B cell (primary cell): ENCODE data around the gene BTNL9. TPM values are rescaled to one million over a fixed set of nuclear protein-coding genes. Genes with fewer than 3 reads are reported as not detected.

Experiments used
- ATAC-seq: fragments of 200-7000 bp; cut with Tn5 transposase; one replicate; pipeline ENCODE4 v1.10.0; 2021; ENCODE audit warnings: low read depth, mild to moderate bottlenecking, moderate number of reproducible peaks, moderate library complexity
- CTCF ChIA-PET: fragments of 350-600 bp; sonication (Branson Sonifier 250); formaldehyde crosslinking; loops from one replicate; lab custom pipeline; 2021; ENCODE audit warnings: antibody characterized with exemption, inconsistent platforms; lab: Charles Lee
- POLR2A ChIA-PET: fragments of 350-600 bp; sonication (Branson Sonifier 250); formaldehyde crosslinking; loops from one replicate; lab custom pipeline; 2021; ENCODE audit warnings: antibody characterized with exemption; lab: Charles Lee
- DNase-seq: peaks from one replicate; pipeline ENCODE4 v3.0.0; 2013
- H2AFZ ChIP-seq: 2 replicates; pipeline ENCODE4 v1.6.1; 2012; ENCODE audit warnings: mild to moderate bottlenecking, low read depth, low read length; ENCODE audit not compliant: insufficient read depth, poor library complexity, severe bottlenecking
- H3K27ac ChIP-seq, 2 donors: 1 replicate in 1 of 2; 2 replicates in 1 of 2; pipeline ENCODE4 v1.5.1; 2012 to 2013; ENCODE audit warnings: low read length in 2 of 2, mild to moderate bottlenecking in 2 of 2, moderate library complexity in 1 of 2
- H3K27me3 ChIP-seq, 4 experiments: fragments of 200-600 bp in 1 of 4; sonication (generic) in 1 of 4; replicated peaks in 1 of 4; 1 replicate in 2 of 4; 2 replicates in 2 of 4; pipeline versions ENCODE4 v1.6.1 to v1.7.0; 2013 to 2016; ENCODE audit warnings: low read length in 3 of 4, mild to moderate bottlenecking in 2 of 4, mixed read lengths in 1 of 4, moderate library complexity in 1 of 4; ENCODE audit not compliant: insufficient read depth in 4 of 4, control insufficient read depth in 3 of 4; ENCODE audit errors: control extremely low read depth in 1 of 4
- H3K36me3 ChIP-seq, 2 experiments: replicated peaks in 1 of 2; 1 replicate in 1 of 2; 2 replicates in 1 of 2; pipeline versions ENCODE4 v1.6.1 to v1.7.1; 2013; ENCODE audit warnings: low read length in 1 of 2; ENCODE audit not compliant: insufficient read depth in 2 of 2, control insufficient read depth in 1 of 2; ENCODE audit errors: control extremely low read depth in 1 of 2, extremely low read depth in 1 of 2
- H3K4me1 ChIP-seq, 2 donors: fragments of 200-600 bp in 1 of 2; sonication (generic) in 1 of 2; 1 replicate in 1 of 2; 2 replicates in 1 of 2; pipeline versions ENCODE4 v1.5.1 to v1.6.1; 2013 to 2017; ENCODE audit warnings: low read length in 2 of 2; ENCODE audit not compliant: control insufficient read depth in 2 of 2, insufficient read depth in 2 of 2
- H3K4me2 ChIP-seq: replicated peaks from 2 replicates; pipeline ENCODE3; 2012; ENCODE audit warnings: mild to moderate bottlenecking, low read depth, low read length; ENCODE audit not compliant: poor library complexity, severe bottlenecking
- H3K4me3 ChIP-seq, 5 experiments: fragments of 200-600 bp in 1 of 5; sonication (generic) in 1 of 5; 1 replicate in 3 of 5; 2 replicates in 2 of 5; pipeline versions ENCODE4 v1.5.1 to v1.7.0; 2011 to 2016; ENCODE audit warnings: low read length in 4 of 5, mild to moderate bottlenecking in 4 of 5, low read depth in 2 of 5, control low read depth in 1 of 5, moderate library complexity in 1 of 5; ENCODE audit not compliant: insufficient read depth in 1 of 5; ENCODE audit errors: control extremely low read depth in 1 of 5, extremely low read depth in 1 of 5
- H3K79me2 ChIP-seq: fragments of 200-600 bp; sonication (generic); one replicate; pipeline ENCODE4 v1.6.0; 2016; ENCODE audit warnings: low read length; ENCODE audit not compliant: control insufficient read depth, insufficient read depth
- H3K9ac ChIP-seq: fragments of 200-600 bp; sonication (generic); 2 replicates; pipeline ENCODE4 v1.6.1; 2017; ENCODE audit warnings: mild to moderate bottlenecking, low read length, moderate library complexity
- H3K9me3 ChIP-seq, 3 donors: one replicate each; pipeline versions ENCODE4 v1.6.1 to v1.7.1; 2013; ENCODE audit warnings: low read length in 2 of 3; ENCODE audit not compliant: control insufficient read depth in 2 of 3, insufficient read depth in 1 of 3; ENCODE audit errors: control extremely low read depth in 1 of 3
- H4K20me1 ChIP-seq: 2 replicates; pipeline ENCODE4 v1.6.0; 2012; ENCODE audit warnings: mild to moderate bottlenecking, low read length; ENCODE audit not compliant: insufficient read depth, control insufficient read depth, poor library complexity, severe bottlenecking
- H3K27ac Mint-ChIP-seq: one replicate; pipeline ENCODE4 v1.8.0; 2021; ENCODE audit warnings: mixed read lengths
- H3K27me3 Mint-ChIP-seq: one replicate; pipeline ENCODE4 v1.8.0; 2021; ENCODE audit warnings: mixed read lengths
- H3K4me1 Mint-ChIP-seq: one replicate; pipeline ENCODE4 v1.8.0; 2021; ENCODE audit warnings: mixed read lengths
- H3K4me3 Mint-ChIP-seq: one replicate; pipeline ENCODE4 v1.8.0; 2021; ENCODE audit warnings: mixed read lengths
- H3K9me3 Mint-ChIP-seq: one replicate; pipeline ENCODE4 v1.8.0; 2022; ENCODE audit warnings: mixed read lengths; ENCODE audit not compliant: insufficient read depth
- CTCF ChIP-seq: fragments of 200-600 bp; IDR thresholded peaks from one replicate; pipeline ENCODE4 v1.8.0; 2022; ENCODE audit warnings: antibody characterized with exemption, mild to moderate bottlenecking
- EZH2 ChIP-seq: IDR thresholded peaks from 2 replicates; pipeline ENCODE4 v1.6.1; 2012; ENCODE audit warnings: borderline replicate concordance, low read depth, mild to moderate bottlenecking, moderate library complexity, low read length; ENCODE audit not compliant: insufficient read depth, poor library complexity, severe bottlenecking
- WGBS: methylation state at CpG from one replicate; pipeline ENCODE4 v1.1.5; 2013; ENCODE audit warnings: missing lambda C conversion rate; ENCODE audit not compliant: insufficient coverage; 5-methylcytosine and 5-hydroxymethylcytosine counted together
- intact Hi-C: fragments of 100-400 bp; cut with micrococcal nuclease; formaldehyde crosslinking; loops from one replicate; pipeline ENCODE4 v1.10.0; 2022
- polyA plus RNA-seq: library from polyadenylated mRNA; depleted of rRNA; stranded (reverse); fragments of >200 nt; gene quantifications from 2 replicates; pipeline ENCODE4 v1.2.3, GENCODE V29; 2012
- total RNA-seq, 2 donors: library from RNA; stranded (reverse); fragments of 120-200 nt in 1 of 2; gene quantifications; 1 replicate in 1 of 2; 2 replicates in 1 of 2; pipeline versions ENCODE4 v1.2.3 to v1.2.4, GENCODE V29; 2013 to 2022

Gene BTNL9
- total and polyA plus RNA-seq, 2 donors (not counting 1 experiment from before 2014, with no cell fraction given) = 40.7 to 173 TPM

- Histone ChIP-seq H3K79me2 (no peaks in the 10 kb centered on the region), H3K9me3 (peaks cover 0 to 8% (median 0%) of the 10 kb centered on the region in 3 donors), H2AFZ (no peak overlapping the region), H3K27ac (no peak overlapping the region), H3K4me3 (no peak overlapping the region), H3K4me2 (no peak overlapping the region), H3K4me1 (no peaks in the 10 kb centered on the region), H3K27me3 (peaks cover 0 to 12% (median 0%) of the 10 kb centered on the region in 4 experiments), H3K9ac (no peak overlapping the region), H4K20me1 (no peaks in the 10 kb centered on the region), H3K36me3 (no peaks in the 10 kb centered on the region)
- WGBS = 84% methylated on average over 4 of the region's 4 CpGs
- DNase-seq = no peak
- ATAC-seq = no peak
- ChIA-PET POLR2A (no interaction called here), CTCF (interaction anchor here (0.6 kb wide), 1 partner anchor 1411 kb away, joined by 3 read pairs; no protein-coding TSS in a partner anchor)
- Mint-ChIP-seq H3K27ac (no peak overlapping the region), H3K27me3 (peaks cover 13% of the 10 kb centered on the region), H3K4me3 (no peak overlapping the region), H3K9me3 (no peaks in the 10 kb centered on the region), H3K4me1 (peaks cover 4% of the 10 kb centered on the region)
- intact Hi-C loops = no loop called here
- TF ChIP-seq EZH2 (no peak), CTCF (no peak)
These were observed 2.7 kb upstream of the BTNL9 start for GRCh38 chr5:181037365-181037861.

- no peak overlapping the region for H3K9ac ChIP-seq
- H2AFZ ChIP-seq = no peak overlapping the region
- no peaks in the 10 kb centered on the region for H3K79me2 ChIP-seq
- WGBS = 87% methylated on average over 5 of the region's 8 CpGs
- H3K4me1 Mint-ChIP-seq = peaks cover 7% of the 10 kb centered on the region
- peaks cover 0 to 12% (median 0%) of the 10 kb centered on the region in 3 donors for H3K9me3 ChIP-seq
- no peaks in the 10 kb centered on the region for H3K4me1 ChIP-seq
- no peaks in the 10 kb centered on the region for H3K9me3 Mint-ChIP-seq
- no peak overlapping the region for H3K27ac Mint-ChIP-seq
- no peaks in the 10 kb centered on the region for H3K36me3 ChIP-seq
- no peak overlapping the region for H3K27ac ChIP-seq
- H3K27me3 Mint-ChIP-seq = peaks cover 27% of the 10 kb centered on the region
- DNase-seq (no peak), ATAC-seq (no peak)
- peaks cover 0 to 20% (median 1%) of the 10 kb centered on the region in 4 experiments for H3K27me3 ChIP-seq
- no peak overlapping the region for H3K4me3 Mint-ChIP-seq
- no peaks in the 10 kb centered on the region for H4K20me1 ChIP-seq
- TF ChIP-seq EZH2 = no peak
- TF ChIP-seq CTCF = no peak
- no peak overlapping the region for H3K4me2 ChIP-seq
- ChIA-PET CTCF (no interaction called here), POLR2A (no interaction called here)
- intact Hi-C loops = no loop called here
- no peak overlapping the region for H3K4me3 ChIP-seq
These were observed 595 bp upstream of the BTNL9 start for GRCh38 chr5:181039471-181039870.
